ENCODE data around the gene ACTN1.

DNA sequence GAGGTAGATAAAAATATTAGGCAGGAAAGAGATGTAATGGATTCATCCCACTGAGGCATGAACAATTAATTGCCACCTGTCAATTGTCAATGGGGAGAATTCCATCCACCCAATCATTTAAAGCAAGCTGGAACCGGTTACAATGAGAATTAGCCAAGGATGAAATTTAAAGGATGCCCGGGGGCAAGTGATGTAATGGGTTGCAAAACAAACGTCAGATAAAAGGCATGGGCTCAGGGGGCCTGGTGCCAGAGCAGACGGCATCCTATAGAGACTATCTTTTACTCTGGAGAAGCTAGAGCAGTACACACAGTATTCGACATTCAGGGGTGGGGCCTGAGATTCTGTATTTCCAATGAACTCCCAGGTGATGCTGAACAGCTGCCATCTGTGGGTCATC lies 105.7 kb downstream of the ACTN1 start:
- TF ChIP-seq, protein P1, sequence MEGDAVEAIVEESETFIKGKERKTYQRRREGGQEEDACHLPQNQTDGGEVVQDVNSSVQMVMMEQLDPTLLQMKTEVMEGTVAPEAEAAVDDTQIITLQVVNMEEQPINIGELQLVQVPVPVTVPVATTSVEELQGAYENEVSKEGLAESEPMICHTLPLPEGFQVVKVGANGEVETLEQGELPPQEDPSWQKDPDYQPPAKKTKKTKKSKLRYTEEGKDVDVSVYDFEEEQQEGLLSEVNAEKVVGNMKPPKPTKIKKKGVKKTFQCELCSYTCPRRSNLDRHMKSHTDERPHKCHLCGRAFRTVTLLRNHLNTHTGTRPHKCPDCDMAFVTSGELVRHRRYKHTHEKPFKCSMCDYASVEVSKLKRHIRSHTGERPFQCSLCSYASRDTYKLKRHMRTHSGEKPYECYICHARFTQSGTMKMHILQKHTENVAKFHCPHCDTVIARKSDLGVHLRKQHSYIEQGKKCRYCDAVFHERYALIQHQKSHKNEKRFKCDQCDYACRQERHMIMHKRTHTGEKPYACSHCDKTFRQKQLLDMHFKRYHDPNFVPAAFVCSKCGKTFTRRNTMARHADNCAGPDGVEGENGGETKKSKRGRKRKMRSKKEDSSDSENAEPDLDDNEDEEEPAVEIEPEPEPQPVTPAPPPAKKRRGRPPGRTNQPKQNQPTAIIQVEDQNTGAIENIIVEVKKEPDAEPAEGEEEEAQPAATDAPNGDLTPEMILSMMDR (IDR thresholded peaks at IDR 0.05; ENCODE audit: control extremely low read depth in 1 of 3, insufficient read depth in 1 of 3, low read depth in 1 of 3, low read length in 3 of 3): no peak
- TF ChIP-seq ZNF274 (IDR thresholded peaks at IDR 0.05; ENCODE audit: borderline replicate concordance, extremely low read depth, low read length): no peak
- no peak for TF ChIP-seq RBBP5 (IDR thresholded peaks at IDR 0.05; ENCODE audit: borderline replicate concordance, low read depth, low read length)
- TF ChIP-seq YY1 (IDR thresholded peaks at IDR 0.05; ENCODE audit: low read depth, low read length): no peak
- TF ChIP-seq, protein P2, sequence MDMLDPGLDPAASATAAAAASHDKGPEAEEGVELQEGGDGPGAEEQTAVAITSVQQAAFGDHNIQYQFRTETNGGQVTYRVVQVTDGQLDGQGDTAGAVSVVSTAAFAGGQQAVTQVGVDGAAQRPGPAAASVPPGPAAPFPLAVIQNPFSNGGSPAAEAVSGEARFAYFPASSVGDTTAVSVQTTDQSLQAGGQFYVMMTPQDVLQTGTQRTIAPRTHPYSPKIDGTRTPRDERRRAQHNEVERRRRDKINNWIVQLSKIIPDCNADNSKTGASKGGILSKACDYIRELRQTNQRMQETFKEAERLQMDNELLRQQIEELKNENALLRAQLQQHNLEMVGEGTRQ (IDR thresholded peaks at IDR 0.05; ENCODE audit: low read length): no peak
- no peak for TF ChIP-seq RXRA (IDR thresholded peaks at IDR 0.05; ENCODE audit: insufficient read depth, low read depth, low read length)

Data from H1 (cell line).